ENCODE data around the gene IRF3.

IRF3 gene

DNA sequence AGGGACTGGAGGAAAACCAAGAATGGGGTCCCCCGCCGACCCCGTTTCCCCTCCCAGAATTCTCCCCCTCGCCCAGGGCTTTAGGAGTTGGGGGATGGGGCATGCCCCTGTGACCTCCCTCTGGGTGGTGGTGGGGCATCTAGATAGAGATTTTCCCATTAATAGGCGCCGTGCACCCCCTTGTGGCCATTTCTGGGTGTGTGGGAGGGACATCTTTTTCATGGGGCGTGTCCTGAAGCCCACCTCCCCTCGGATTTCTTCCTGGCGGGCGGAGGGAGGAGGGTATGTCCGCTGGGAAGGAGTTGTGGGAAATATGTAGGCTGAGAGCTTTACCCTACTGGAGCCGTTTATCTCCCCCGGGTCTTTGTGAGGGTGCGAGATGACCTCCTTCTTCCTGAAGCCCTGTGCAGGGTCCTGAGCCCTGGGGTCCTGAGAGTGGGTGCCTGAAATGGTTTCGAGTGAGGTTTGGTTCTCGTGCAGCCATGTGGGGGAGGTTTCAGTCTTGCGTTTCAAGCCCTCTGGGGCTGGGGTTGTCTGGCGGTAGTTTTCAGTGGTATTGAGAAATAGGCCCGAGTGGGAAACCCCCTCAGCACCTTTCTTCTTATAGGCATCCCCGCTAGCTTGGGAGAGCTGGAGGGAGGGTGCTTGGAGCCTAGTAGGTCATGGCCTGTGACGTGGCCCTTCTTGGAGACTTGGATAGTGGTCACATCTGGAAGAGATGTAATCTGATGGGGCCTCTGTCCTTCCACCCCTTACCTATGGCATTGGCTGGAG, 12.4 kb upstream of the IRF3 start:
- TF ChIP-seq, protein P1, sequence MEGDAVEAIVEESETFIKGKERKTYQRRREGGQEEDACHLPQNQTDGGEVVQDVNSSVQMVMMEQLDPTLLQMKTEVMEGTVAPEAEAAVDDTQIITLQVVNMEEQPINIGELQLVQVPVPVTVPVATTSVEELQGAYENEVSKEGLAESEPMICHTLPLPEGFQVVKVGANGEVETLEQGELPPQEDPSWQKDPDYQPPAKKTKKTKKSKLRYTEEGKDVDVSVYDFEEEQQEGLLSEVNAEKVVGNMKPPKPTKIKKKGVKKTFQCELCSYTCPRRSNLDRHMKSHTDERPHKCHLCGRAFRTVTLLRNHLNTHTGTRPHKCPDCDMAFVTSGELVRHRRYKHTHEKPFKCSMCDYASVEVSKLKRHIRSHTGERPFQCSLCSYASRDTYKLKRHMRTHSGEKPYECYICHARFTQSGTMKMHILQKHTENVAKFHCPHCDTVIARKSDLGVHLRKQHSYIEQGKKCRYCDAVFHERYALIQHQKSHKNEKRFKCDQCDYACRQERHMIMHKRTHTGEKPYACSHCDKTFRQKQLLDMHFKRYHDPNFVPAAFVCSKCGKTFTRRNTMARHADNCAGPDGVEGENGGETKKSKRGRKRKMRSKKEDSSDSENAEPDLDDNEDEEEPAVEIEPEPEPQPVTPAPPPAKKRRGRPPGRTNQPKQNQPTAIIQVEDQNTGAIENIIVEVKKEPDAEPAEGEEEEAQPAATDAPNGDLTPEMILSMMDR (IDR thresholded peaks at IDR 0.05; ENCODE audit: insufficient read depth, low read depth, low read length, missing control alignments) = peak; percentile 58
- peak; percentile 75 for DNase-seq (ENCODE audit: low read depth)
- H3K4me3 ChIP-seq (ENCODE audit: low read length) = peak overlapping the region; percentile 95

DNA sequence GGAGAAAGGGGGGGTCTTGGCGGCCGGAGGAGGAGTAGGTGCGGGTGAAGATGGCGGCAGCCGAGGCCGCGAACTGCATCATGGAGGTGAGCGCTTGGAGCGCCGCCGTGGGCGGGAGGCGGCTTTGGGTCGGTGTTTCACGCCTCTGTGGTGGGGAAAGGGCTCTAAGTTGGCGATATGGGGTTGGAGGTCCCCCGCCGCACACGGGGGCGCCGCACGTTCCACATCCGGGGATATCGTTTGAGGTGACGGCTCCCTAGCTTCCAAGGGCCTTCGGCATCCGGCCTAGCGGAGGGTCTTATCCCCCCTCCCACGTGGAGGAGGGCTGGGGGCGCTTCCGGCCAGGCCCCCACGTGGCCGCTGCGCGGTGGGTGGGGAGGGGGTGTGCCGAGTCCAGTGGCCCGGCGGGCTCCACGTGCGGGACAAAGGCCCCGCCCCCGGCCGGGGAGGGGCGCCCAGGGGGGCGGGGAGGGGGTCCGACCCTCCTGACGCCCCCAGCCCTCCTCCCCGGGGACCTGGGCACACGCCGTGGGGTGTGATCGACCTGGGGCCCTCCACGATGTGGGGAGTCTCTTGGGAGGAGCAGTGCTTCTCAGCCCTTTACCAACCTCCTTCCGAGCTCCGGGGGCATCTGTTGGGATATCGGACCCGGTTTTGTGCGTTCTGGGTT, 11.7 kb upstream of the IRF3 start, which contains the start of gene PRMT1:
TSS of gene PRMT1 (plus strand) at position 41 of the 670 bp plus-strand sequence. CDS start at position 51, 10 bp downstream.
- peak within 1 kb of the TSS; percentile 95 for H3K4me3 ChIP-seq (ENCODE audit: low read length)
- peak; percentile 45 for DNase-seq (ENCODE audit: low read depth)
- TF ChIP-seq, protein P1 (IDR thresholded peaks at IDR 0.05; ENCODE audit: insufficient read depth, low read depth, low read length, missing control alignments) = no peak

DNA sequence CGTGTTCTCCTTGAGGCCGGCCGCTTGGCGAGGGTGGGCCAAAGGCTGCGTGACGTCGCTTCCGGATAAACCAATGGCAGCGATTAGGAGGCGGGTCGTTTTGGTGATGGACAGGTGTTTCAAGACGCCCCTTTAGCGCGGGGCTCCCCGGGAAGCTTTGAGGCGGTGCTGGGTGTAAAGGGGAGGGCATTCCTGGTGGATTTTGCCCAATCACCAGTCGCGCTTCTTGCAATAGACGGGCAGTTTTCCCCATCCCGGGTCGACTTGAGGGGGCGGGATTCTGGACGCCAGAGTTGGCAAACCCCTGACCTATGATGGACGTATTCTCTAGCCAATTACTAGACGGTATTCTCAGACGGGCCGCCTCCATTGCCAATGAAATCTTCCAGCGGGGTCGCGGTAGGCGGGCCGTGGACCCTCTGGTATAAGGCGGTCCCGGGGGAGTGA, 11.2 kb upstream of the IRF3 start:
- peak; percentile 100 for DNase-seq (ENCODE audit: low read depth)
- TF ChIP-seq, protein P1 (IDR thresholded peaks at IDR 0.05; ENCODE audit: insufficient read depth, low read depth, low read length, missing control alignments) = no peak
- peak overlapping the region; percentile 95 for H3K4me3 ChIP-seq (ENCODE audit: low read length)

DNA sequence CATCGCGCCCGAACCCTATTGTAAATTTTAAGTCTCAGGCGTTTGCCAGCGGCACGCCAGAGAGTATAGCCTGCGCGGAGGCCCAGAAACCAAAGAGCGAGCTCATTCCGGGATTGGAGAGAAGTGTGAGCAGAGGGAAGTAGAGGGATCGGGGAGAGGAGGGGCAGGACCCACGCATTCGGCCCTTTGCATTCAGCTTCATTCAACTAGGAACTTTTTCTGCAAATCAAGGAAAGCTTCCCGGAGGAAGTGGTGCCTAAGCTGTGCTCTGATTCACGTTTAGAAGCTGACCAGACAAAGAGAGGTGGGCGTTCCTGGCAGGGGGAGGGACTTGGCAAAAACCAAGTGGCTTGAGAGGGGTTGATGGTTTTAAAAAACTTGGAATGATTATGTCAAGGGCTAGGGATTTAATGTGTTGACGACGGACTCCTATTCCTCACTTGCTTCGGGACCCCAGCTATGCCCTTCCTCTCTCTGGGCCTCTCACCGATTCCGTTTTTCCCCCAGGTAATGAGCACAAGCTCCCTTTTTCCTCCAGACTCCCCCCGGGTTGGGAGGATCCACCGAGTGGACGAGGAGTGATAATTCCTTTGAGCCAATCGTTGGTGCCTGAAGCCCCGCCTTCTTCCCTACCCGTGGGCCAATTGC, 10.6 kb upstream of the IRF3 start:
- H3K4me3 ChIP-seq (ENCODE audit: low read length) = peak overlapping the region; percentile 43
- DNase-seq (ENCODE audit: low read depth) = peak; percentile 95
- TF ChIP-seq, protein P1 (IDR thresholded peaks at IDR 0.05; ENCODE audit: insufficient read depth, low read depth, low read length, missing control alignments) = no peak

DNA sequence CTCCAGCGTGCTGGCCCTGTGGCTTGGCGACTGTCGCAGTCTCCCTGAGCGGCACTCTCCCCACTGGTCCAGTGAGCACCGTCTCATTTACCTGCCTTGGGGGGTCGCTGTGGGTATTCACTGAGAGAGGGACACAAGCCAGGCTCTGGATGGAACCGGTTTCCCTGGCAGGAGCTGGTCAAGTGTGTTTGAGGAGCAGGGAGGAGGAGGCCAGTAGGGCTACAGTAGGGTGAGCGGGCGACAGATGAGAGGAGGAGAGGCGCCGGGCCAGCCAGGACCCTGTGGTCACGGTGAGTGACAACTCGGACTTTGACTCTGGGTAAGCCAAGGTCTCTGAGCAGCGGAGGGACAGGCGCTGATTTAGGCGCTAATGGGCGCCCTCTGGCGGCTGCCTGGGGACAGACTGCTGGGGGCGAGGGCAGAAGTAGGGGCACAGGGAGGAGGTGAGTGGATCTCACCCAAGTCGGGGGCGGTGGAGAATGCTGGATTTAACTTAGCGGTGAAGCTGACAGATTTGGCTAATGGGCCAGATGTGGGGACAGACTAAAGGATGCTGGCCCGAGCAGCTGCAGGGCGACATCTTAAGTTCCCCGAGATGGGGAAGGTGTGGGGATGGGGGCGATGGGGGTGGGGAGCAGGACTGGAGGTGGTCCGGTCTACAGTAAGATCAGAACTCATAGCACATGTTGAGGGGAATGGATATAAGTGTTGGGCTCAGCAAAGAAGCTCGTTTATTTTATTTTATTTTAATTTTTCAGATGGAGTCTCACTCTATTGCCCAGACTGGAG, 6.7 kb upstream of the IRF3 start:
- TF ChIP-seq, protein P1 (IDR thresholded peaks at IDR 0.05; ENCODE audit: insufficient read depth, low read depth, low read length, missing control alignments) = peak; percentile 90
- peak; percentile 66 for DNase-seq (ENCODE audit: low read depth)
- no peak overlapping the region for H3K4me3 ChIP-seq (ENCODE audit: low read length)

DNA sequence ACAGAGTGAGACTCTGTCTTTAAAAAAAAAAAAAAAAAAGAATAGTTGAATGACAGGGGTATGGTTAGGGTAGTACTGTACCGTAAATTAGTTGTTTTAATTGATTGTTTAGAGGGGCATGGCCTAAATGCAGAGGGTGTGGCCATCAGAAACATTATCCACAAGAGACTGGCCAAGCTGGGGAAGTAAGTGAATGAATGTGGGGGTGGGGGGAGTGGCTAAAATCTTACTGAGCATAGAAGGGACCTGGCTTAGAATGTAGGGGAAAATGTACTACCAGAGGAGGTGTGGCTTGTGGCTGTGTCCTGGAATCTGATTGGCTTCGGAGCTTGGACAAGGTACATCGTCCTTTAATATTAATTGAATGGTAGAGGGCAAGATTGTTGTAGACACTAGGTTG, 3.9 kb upstream of the IRF3 start:
- TF ChIP-seq, protein P1 (IDR thresholded peaks at IDR 0.05; ENCODE audit: insufficient read depth, low read depth, low read length, missing control alignments) = no peak
- no peak for DNase-seq (ENCODE audit: low read depth)
- no peak overlapping the region for H3K4me3 ChIP-seq (ENCODE audit: low read length)

Measured in epithelial cell of esophagus (primary cell).